Activated T-cell treated with anti-CD3 and anti-CD28 coated beads, Interleukin-2, amount 50 U/mL, for 4 hours (primary cell): ENCODE measurements around the gene PSMB11. TPM values are rescaled to one million over a fixed set of nuclear protein-coding genes. Genes with fewer than 3 reads are reported as not detected.
A peak's percentile ranks its signal among the peaks of the same experiment; 100 is the strongest.
"Not testable (repeated sequence)": the region's sequence is repeated elsewhere in the genome, so short reads cannot be mapped to it uniquely, and the experiment has no call there.

Experiments used
- ATAC-seq, 2 donors: fragments of 200-7000 bp; cut with Tn5 transposase; one replicate each; pipeline ENCODE4 v1.10.0; 2021
- DNase-seq: peaks from one replicate; pipeline ENCODE4 v3.0.0-alpha.2; 2020
- H3K27me3 Mint-ChIP-seq: one replicate; pipeline ENCODE4 v1.8.0; 2021; ENCODE audit warnings: low read depth, mixed read lengths
- H3K36me3 Mint-ChIP-seq: one replicate; pipeline ENCODE4 v1.8.0; 2022; ENCODE audit warnings: mixed read lengths; ENCODE audit not compliant: insufficient read depth
- H3K4me1 Mint-ChIP-seq: one replicate; pipeline ENCODE4 v1.8.0; 2021; ENCODE audit warnings: low read depth, mixed read lengths
- H3K4me3 Mint-ChIP-seq: one replicate; pipeline ENCODE4 v1.8.0; 2021; ENCODE audit warnings: mild to moderate bottlenecking, moderate library complexity, mixed read lengths
- H3K9me3 Mint-ChIP-seq: one replicate; pipeline ENCODE4 v1.8.0; 2021; ENCODE audit warnings: mixed read lengths
- total RNA-seq, 3 donors: library from RNA; stranded (reverse); gene quantifications; one replicate each; pipeline ENCODE4 v1.2.1, GENCODE V29; 2021

The PSMB11 gene
- total RNA-seq = not detected

GRCh38 chr14:23042162-23042965 lies at the start of gene PSMB11:
Gene PSMB11, plus strand, starts transcription at chr14:23042212. Its CDS starts 14 bp downstream, at chr14:23042226.
- ATAC-seq (no peak), DNase-seq (no peak)
- H3K27me3 Mint-ChIP-seq = peaks cover 2% of the 10 kb centered on the region
- no peaks in the 10 kb centered on the region for H3K4me1 Mint-ChIP-seq
- H3K9me3 Mint-ChIP-seq = no peaks in the 10 kb centered on the region
- no peak within 1 kb of the TSS for H3K4me3 Mint-ChIP-seq
- H3K36me3 Mint-ChIP-seq = no peaks in the 10 kb centered on the region

GRCh38 chr14:22993517-22993916 lies 48.5 kb upstream of the PSMB11 start:
- Mint-ChIP-seq H3K27me3 (no peaks in the 10 kb centered on the region), H3K9me3 (no peaks in the 10 kb centered on the region), H3K4me3 (no peak overlapping the region), H3K36me3 (peaks cover 3% of the 10 kb centered on the region), H3K4me1 (no peaks in the 10 kb centered on the region)
- DNase-seq (no peak), ATAC-seq (no peak)

GRCh38 chr14:22994762-22995275 lies 47.2 kb upstream of the PSMB11 start:
- DNase-seq (peak; percentile 38), ATAC-seq (peak; percentile 76 to 79)
- no peak overlapping the region for H3K4me3 Mint-ChIP-seq
- H3K4me1 Mint-ChIP-seq = no peaks in the 10 kb centered on the region
- H3K27me3 Mint-ChIP-seq = no peaks in the 10 kb centered on the region
- H3K36me3 Mint-ChIP-seq = peaks cover 2% of the 10 kb centered on the region
- no peaks in the 10 kb centered on the region for H3K9me3 Mint-ChIP-seq

- H3K27me3 Mint-ChIP-seq = no peaks in the 10 kb centered on the region
- H3K9me3 Mint-ChIP-seq = no peaks in the 10 kb centered on the region
- no peaks in the 10 kb centered on the region for H3K4me1 Mint-ChIP-seq
- no peak for DNase-seq
- no peaks in the 10 kb centered on the region for H3K36me3 Mint-ChIP-seq
- H3K4me3 Mint-ChIP-seq = no peak overlapping the region
- no peak for ATAC-seq
Measured at GRCh38 chr14:22995889-22996625, 46.0 kb upstream of the PSMB11 start.

GRCh38 chr14:22996768-22997654 lies 45.0 kb upstream of the PSMB11 start:
- no peaks in the 10 kb centered on the region for H3K9me3 Mint-ChIP-seq
- ATAC-seq (no peak), DNase-seq (no peak)
- H3K36me3 Mint-ChIP-seq = no peaks in the 10 kb centered on the region
- no peak overlapping the region for H3K4me3 Mint-ChIP-seq
- H3K4me1 Mint-ChIP-seq = no peaks in the 10 kb centered on the region
- H3K27me3 Mint-ChIP-seq = no peaks in the 10 kb centered on the region

GRCh38 chr14:22997676-22998323 lies 44.2 kb upstream of the PSMB11 start:
- Mint-ChIP-seq H3K9me3 (no peaks in the 10 kb centered on the region), H3K36me3 (no peaks in the 10 kb centered on the region), H3K4me3 (no peak overlapping the region), H3K27me3 (no peaks in the 10 kb centered on the region), H3K4me1 (no peaks in the 10 kb centered on the region)
- DNase-seq = no peak
- ATAC-seq = no peak

GRCh38 chr14:22998329-22999012 lies 43.5 kb upstream of the PSMB11 start:
- DNase-seq (no peak), ATAC-seq (no peak)
- Mint-ChIP-seq H3K9me3 (no peaks in the 10 kb centered on the region), H3K4me3 (no peak overlapping the region), H3K4me1 (no peaks in the 10 kb centered on the region), H3K36me3 (no peaks in the 10 kb centered on the region), H3K27me3 (no peaks in the 10 kb centered on the region)

- Mint-ChIP-seq H3K4me3 (no peak overlapping the region), H3K27me3 (no peaks in the 10 kb centered on the region), H3K4me1 (peaks cover 6% of the 10 kb centered on the region), H3K36me3 (no peaks in the 10 kb centered on the region), H3K9me3 (no peaks in the 10 kb centered on the region)
- no peak for DNase-seq
- no peak for ATAC-seq
Measured at GRCh38 chr14:23000860-23001259, 41.2 kb upstream of the PSMB11 start.

- peaks cover 23% of the 10 kb centered on the region for H3K4me1 Mint-ChIP-seq
- H3K9me3 Mint-ChIP-seq = no peaks in the 10 kb centered on the region
- H3K4me3 Mint-ChIP-seq = no peak overlapping the region
- DNase-seq (no peak), ATAC-seq (no peak)
- no peaks in the 10 kb centered on the region for H3K36me3 Mint-ChIP-seq
- H3K27me3 Mint-ChIP-seq = no peaks in the 10 kb centered on the region
Measured at GRCh38 chr14:23002592-23002991, 39.4 kb upstream of the PSMB11 start.

GRCh38 chr14:23004274-23004673 lies 37.7 kb upstream of the PSMB11 start:
- H3K36me3 Mint-ChIP-seq, H3K9me3 Mint-ChIP-seq, DNase-seq, ATAC-seq, H3K4me3 Mint-ChIP-seq, H3K27me3 Mint-ChIP-seq: not testable (repeated sequence)
- peaks cover 33% of the 10 kb centered on the region for H3K4me1 Mint-ChIP-seq

- no peak for DNase-seq
- peaks cover 42% of the 10 kb centered on the region for H3K4me1 Mint-ChIP-seq
- no peak for ATAC-seq
- peak overlapping the region; percentile 96 for H3K4me3 Mint-ChIP-seq
- no peaks in the 10 kb centered on the region for H3K27me3 Mint-ChIP-seq
- H3K9me3 Mint-ChIP-seq = no peaks in the 10 kb centered on the region
- no peaks in the 10 kb centered on the region for H3K36me3 Mint-ChIP-seq
Measured at GRCh38 chr14:23005451-23006187, 36.4 kb upstream of the PSMB11 start.

- DNase-seq (no peak), ATAC-seq (no peak)
- peak overlapping the region; percentile 96 for H3K4me3 Mint-ChIP-seq
- no peaks in the 10 kb centered on the region for H3K9me3 Mint-ChIP-seq
- peaks cover 43% of the 10 kb centered on the region for H3K4me1 Mint-ChIP-seq
- H3K36me3 Mint-ChIP-seq = no peaks in the 10 kb centered on the region
- H3K27me3 Mint-ChIP-seq = no peaks in the 10 kb centered on the region
Measured at GRCh38 chr14:23006188-23006534, 35.9 kb upstream of the PSMB11 start.
